HG03457 (cell line): ENCODE results near the gene CD79A.

Source experiments
- ATAC-seq: cut with Tn5 transposase; IDR thresholded peaks from one replicate; pipeline ENCODE4 v1.9.1; 2021; ENCODE audit warnings: moderate number of reproducible peaks; ENCODE audit not compliant: unreplicated experiment

Gene CD79A

GRCh38 chr19:41929536-41930071 is 52.5 kb downstream of the CD79A start:
- ATAC-seq: no peak

DNA sequence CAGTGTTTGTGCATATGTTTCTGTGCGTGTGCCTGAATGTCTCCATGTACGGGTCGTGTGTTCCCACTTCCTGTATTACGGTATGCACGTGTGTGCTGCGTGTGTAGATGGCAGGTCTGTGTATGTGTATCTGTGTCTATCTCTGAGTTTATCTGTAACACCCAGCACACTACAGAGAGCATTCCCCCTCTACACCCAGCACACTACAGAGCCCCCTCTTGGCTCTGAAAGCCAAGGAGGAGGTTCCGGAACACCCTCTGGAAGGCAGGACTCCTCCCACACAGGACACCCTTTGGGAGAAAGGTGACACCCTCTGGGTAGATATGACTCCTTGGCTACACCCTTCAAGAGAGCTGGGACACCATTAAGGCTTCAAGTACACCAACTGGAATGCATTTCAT is 53.2 kb downstream of the CD79A start:
- no peak for ATAC-seq
